GM21367 (cell line): Measurements from ENCODE around the gene NUB1.

Source experiments
- ATAC-seq: cut with Tn5 transposase; IDR thresholded peaks from one replicate; pipeline ENCODE4 v1.9.1; 2021; ENCODE audit not compliant: unreplicated experiment

Gene NUB1

GRCh38 chr7:151342102-151342646 is 562 bp downstream of the NUB1 start:
- ATAC-seq: peak; percentile 42

GRCh38 chr7:151342811-151343210 is 1.2 kb downstream of the NUB1 start:
- no peak for ATAC-seq

- ATAC-seq: no peak
Observed at GRCh38 chr7:151343516-151343915, 1.9 kb downstream of the NUB1 start.

GRCh38 chr7:151345576-151346469 is 4.2 kb downstream of the NUB1 start:
- no peak for ATAC-seq

- ATAC-seq: no peak
Observed at GRCh38 chr7:151346470-151346769, 4.8 kb downstream of the NUB1 start.

- ATAC-seq: no peak
Observed at GRCh38 chr7:151347200-151347599, 5.6 kb downstream of the NUB1 start.

- no peak for ATAC-seq
Observed at GRCh38 chr7:151348970-151349369, 7.4 kb downstream of the NUB1 start.

GRCh38 chr7:151349507-151349853 is 7.9 kb downstream of the NUB1 start:
- peak; percentile 37 for ATAC-seq

- no peak for ATAC-seq
Observed at GRCh38 chr7:151351027-151351426, 9.4 kb downstream of the NUB1 start.

- no peak for ATAC-seq
Observed at GRCh38 chr7:151351967-151352366, 10.4 kb downstream of the NUB1 start.

- ATAC-seq: no peak
Observed at GRCh38 chr7:151352512-151352911, 10.9 kb downstream of the NUB1 start.

GRCh38 chr7:151361193-151361959 is 19.8 kb downstream of the NUB1 start:
- ATAC-seq: no peak

GRCh38 chr7:151363182-151363581 is 21.6 kb downstream of the NUB1 start:
- no peak for ATAC-seq

GRCh38 chr7:151366166-151366879 is 24.7 kb downstream of the NUB1 start:
- ATAC-seq: no peak

- ATAC-seq: no peak
Observed at GRCh38 chr7:151366880-151367222, 25.2 kb downstream of the NUB1 start.

GRCh38 chr7:151367284-151367683 is 25.7 kb downstream of the NUB1 start:
- no peak for ATAC-seq

- peak; percentile 96 for ATAC-seq
Observed at GRCh38 chr7:151368136-151368571, 26.5 kb downstream of the NUB1 start.

GRCh38 chr7:151371266-151371665 is 29.7 kb downstream of the NUB1 start:
- no peak for ATAC-seq

GRCh38 chr7:151372612-151373265 is 31.1 kb downstream of the NUB1 start:
- no peak for ATAC-seq

GRCh38 chr7:151373599-151373998 is 32.0 kb downstream of the NUB1 start:
- no peak for ATAC-seq

- ATAC-seq: no peak
Observed at GRCh38 chr7:151374139-151374538, 32.5 kb downstream of the NUB1 start.
